GM19328 (cell line): ENCODE results near the gene JRKL.
"Not testable (repeated sequence)": the region's sequence is repeated elsewhere in the genome, so short reads cannot be mapped to it uniquely, and the experiment has no call there.

Experiments
- ATAC-seq: cut with Tn5 transposase; IDR thresholded peaks from one replicate; pipeline ENCODE4 v1.9.1; 2021; ENCODE audit warnings: mild to moderate bottlenecking, moderate library complexity; ENCODE audit not compliant: unreplicated experiment

The JRKL gene

DNA sequence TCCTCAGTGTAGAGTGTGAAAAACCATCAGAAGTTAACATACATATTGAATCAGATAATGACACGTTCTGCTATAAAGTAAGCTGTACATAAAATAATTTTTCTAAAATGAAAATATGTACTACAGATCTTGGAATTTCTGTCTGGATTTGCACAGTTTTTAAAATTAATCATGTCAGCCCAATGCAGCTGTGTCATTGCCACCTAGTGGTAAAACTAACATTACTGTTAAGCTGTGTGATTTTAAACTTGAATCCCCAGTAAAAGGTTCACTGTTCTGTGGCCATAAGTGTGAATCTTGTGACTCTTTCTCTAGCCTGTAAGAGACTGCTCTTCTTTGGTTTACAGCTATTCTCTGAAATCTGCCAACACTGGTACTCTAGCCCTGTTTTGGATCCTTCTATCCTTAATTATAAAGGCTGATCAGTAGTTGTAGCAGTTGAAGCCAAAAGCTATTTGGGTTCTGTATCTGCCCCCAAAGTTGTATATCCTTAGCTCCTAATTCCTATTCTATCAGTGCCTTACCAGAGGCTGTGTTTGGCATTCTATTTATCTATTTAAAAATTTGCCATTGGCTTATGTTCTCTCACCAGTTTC lies 4.0 kb downstream of the JRKL start:
- no peak for ATAC-seq

DNA sequence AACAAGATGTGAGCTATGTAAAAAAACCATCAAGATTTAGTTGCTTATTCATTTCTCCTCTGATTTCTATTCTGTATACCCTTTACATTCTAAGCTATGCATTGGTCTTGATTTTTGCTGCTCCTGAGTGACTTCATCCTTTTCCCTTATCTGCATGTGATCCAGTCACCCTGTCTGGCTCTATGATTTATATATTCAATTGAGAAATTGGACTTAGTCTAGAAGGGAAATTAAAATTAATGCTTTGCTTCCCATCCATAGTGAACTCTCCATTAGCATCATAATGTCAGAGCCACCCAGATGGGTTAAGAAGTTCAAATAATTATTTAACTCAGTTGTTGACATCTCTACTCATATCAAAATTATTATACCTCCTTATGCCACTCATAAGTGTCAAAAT lies 5.0 kb downstream of the JRKL start:
- no peak for ATAC-seq

GRCh38 chr11:96396637-96397036 lies 6.8 kb downstream of the JRKL start:
- ATAC-seq = no peak

DNA sequence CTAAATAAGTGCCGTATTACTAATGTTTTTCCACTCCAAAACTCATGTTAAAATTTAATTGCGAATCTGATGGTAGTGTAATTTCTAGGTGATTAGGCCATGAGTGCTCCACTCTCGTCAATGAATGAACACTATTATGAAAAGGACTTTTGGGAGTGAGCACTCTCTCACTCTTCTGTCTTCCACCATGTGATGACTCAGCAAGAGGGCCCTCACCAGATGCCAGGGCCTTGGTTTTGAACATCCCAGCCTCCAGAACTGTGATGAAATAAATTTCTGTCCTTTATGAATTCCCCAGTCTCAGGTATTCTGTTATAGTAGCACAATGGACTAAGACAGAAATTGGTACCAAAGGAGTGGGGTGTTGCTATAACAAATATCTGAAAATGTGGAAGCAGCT lies 8.1 kb downstream of the JRKL start:
- no peak for ATAC-seq

DNA sequence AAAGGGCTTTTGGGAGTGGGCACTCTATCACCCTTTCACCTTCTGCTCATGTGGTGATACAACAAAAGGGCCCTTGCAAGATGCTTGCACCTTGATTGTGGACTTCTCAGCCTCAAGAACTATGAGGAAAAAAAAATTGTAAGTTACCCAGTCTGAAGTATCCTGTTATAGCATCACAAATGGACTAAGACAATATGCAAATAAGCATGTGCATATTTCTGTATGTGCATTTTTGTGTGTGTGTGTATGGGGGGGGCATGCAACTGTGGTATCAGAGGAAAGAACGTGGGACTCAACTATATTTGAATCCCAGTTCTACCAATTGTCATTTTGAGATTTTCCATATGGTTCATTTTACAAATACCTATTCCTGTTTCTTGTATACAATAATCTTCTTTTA lies 10.9 kb downstream of the JRKL start:
- ATAC-seq = no peak

GRCh38 chr11:96411412-96411811 lies 21.6 kb downstream of the JRKL start:
- not testable (repeated sequence) for ATAC-seq

GRCh38 chr11:96412761-96413381 lies 23.1 kb downstream of the JRKL start:
- no peak for ATAC-seq

DNA sequence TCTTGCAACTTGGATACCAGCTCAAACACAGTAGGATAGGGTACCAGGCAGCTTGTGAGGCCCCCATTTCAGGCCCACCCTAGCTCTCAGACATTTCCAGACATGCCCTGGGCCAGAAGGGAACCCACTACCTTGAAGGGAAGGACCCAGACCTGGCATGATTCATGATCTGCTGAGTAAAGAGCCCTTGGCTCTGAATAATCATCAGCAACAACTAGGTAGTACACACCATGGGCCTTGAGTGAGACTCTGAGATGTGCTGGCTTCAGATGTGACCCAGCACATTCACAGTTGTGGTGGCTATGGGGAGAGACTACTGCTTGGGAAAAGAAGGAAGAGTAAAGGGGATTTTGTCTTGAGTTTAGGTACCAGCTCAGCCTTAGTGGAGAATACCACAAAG lies 23.6 kb downstream of the JRKL start:
- ATAC-seq = no peak

DNA sequence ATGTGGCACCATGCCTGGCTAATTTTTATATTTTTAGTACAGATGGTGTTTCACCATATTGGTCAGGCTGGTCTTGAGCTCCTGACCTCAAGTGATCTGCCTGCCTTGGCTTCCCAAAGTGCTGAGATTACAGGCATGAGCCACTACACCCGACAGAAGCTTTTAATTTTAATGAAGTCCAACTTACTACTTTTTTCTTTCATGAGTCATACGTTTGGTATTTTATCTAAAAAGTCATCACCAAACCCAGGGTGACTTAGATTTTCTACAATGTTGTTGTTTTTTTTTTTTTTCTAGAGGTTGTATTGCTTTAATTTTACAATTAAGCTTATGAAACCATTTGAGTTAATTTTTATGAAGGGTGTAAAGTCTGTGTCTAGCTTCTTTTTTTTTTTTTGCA lies 34.9 kb downstream of the JRKL start:
- ATAC-seq = no peak

- ATAC-seq = no peak
Measured at GRCh38 chr11:96430668-96431067, 40.9 kb downstream of the JRKL start.

DNA sequence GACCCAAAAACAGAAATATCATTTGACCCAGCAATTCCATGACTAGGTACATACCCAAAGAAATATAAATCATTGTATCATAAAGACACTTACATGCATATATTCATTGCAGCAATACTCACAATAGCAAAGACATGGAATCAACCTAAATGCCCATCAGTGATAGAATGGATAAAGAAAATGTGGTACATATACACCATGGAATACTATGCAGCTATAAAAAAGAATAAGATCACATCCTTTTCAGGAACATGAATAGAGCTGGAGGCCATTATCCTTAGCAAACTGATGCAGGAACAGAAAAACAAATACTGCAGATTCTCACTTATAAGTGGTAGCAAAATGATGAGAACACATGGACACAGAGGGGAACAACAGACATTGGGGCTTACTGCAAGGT lies 42.8 kb downstream of the JRKL start:
- ATAC-seq = not testable (repeated sequence)
